Astrocyte (in vitro differentiated cells and primary cell): ENCODE results near the gene MORN4.
"Not testable (repeated sequence)": the region's sequence is repeated elsewhere in the genome, so short reads cannot be mapped to it uniquely, and the experiment has no call there.

ENCODE experiments used
- EZH2 ChIP-seq: IDR thresholded peaks from 2 replicates; pipeline ENCODE4 v1.6.1; 2012; ENCODE audit warnings: mild to moderate bottlenecking, low read length, inconsistent platforms; ENCODE audit not compliant: insufficient read depth
- TF ChIP-seq, protein P1 (sequence below): IDR thresholded peaks from 2 replicates; pipeline ENCODE4 v1.5.1; 2011; ENCODE audit warnings: low read depth, mild to moderate bottlenecking, inconsistent platforms, low read length, moderate library complexity; ENCODE audit not compliant: insufficient read depth

- TF ChIP-seq, protein P1, sequence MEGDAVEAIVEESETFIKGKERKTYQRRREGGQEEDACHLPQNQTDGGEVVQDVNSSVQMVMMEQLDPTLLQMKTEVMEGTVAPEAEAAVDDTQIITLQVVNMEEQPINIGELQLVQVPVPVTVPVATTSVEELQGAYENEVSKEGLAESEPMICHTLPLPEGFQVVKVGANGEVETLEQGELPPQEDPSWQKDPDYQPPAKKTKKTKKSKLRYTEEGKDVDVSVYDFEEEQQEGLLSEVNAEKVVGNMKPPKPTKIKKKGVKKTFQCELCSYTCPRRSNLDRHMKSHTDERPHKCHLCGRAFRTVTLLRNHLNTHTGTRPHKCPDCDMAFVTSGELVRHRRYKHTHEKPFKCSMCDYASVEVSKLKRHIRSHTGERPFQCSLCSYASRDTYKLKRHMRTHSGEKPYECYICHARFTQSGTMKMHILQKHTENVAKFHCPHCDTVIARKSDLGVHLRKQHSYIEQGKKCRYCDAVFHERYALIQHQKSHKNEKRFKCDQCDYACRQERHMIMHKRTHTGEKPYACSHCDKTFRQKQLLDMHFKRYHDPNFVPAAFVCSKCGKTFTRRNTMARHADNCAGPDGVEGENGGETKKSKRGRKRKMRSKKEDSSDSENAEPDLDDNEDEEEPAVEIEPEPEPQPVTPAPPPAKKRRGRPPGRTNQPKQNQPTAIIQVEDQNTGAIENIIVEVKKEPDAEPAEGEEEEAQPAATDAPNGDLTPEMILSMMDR: not testable (repeated sequence)
- TF ChIP-seq EZH2: not testable (repeated sequence)
These were observed 5.8 kb upstream of the MORN4 start for GRCh38 chr10:97639090-97639489.
